ENCODE results near the gene ZNF576.

DNA sequence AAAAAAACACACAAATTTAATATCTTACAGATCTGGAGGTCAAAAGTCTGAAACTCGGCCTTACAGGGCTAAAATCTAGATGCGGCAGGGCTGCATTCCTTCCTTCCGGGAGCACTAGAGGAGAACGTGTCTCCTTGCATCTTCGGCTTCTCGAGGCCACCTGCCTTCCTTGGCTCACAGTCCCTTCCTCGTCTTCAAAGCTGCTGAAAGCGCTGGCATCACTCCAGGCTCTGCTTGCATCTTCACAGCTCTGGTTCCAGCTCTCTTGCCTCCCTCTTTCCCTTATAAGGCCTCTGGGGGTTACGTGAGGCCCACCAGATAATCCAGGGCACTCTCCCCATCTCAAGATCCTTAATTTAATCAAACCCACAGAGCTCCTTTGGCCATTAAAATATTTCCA, 31.6 kb upstream of the ZNF576 start:
- TF ChIP-seq, protein P1, sequence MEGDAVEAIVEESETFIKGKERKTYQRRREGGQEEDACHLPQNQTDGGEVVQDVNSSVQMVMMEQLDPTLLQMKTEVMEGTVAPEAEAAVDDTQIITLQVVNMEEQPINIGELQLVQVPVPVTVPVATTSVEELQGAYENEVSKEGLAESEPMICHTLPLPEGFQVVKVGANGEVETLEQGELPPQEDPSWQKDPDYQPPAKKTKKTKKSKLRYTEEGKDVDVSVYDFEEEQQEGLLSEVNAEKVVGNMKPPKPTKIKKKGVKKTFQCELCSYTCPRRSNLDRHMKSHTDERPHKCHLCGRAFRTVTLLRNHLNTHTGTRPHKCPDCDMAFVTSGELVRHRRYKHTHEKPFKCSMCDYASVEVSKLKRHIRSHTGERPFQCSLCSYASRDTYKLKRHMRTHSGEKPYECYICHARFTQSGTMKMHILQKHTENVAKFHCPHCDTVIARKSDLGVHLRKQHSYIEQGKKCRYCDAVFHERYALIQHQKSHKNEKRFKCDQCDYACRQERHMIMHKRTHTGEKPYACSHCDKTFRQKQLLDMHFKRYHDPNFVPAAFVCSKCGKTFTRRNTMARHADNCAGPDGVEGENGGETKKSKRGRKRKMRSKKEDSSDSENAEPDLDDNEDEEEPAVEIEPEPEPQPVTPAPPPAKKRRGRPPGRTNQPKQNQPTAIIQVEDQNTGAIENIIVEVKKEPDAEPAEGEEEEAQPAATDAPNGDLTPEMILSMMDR (IDR thresholded peaks at IDR 0.05): no peak
- no peak for TF ChIP-seq POLR2AphosphoS5 (IDR thresholded peaks at IDR 0.05; ENCODE audit: insufficient read depth in 1 of 2, low read depth in 1 of 2)
